Renal pelvis (tissue), 12 donors: ENCODE results near the gene G6PC2. TPM values are rescaled to one million over a fixed set of nuclear protein-coding genes. Genes with fewer than 3 reads are reported as not detected.
"Not testable (repeated sequence)": the region's sequence is repeated elsewhere in the genome, so short reads cannot be mapped to it uniquely, and the experiment has no call there.

Source experiments
- DNase-seq: peaks from one replicate; pipeline ENCODE4 v3.0.0-alpha.2; 2013
- long read RNA-seq, 16 experiments: transcript quantifications; one replicate each; lab custom pipeline, GENCODE V29; 2026
- polyA plus RNA-seq, 3 donors: library from polyadenylated mRNA; unstranded; fragments of 120-200 nt; gene quantifications; one replicate each; pipeline ENCODE4 v1.2.1, GENCODE V29; 2013; ENCODE audit not compliant: insufficient read length in 3 of 3

The G6PC2 gene, protein sequence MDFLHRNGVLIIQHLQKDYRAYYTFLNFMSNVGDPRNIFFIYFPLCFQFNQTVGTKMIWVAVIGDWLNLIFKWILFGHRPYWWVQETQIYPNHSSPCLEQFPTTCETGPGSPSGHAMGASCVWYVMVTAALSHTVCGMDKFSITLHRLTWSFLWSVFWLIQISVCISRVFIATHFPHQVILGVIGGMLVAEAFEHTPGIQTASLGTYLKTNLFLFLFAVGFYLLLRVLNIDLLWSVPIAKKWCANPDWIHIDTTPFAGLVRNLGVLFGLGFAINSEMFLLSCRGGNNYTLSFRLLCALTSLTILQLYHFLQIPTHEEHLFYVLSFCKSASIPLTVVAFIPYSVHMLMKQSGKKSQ
- polyA plus RNA-seq = under 1 TPM in 2 of 3 donors, not detected in 1; 0.09 to 0.24 TPM
- long read RNA-seq, donor 1 = 0 reads
- long read RNA-seq, donor 2 = 0 reads
- long read RNA-seq, donor 3 = 0 reads
- long read RNA-seq, donor 4 = 0 reads
- long read RNA-seq, donor 5 = 0 reads
- long read RNA-seq, donor 6 = 0 reads
- long read RNA-seq, donor 7 = 0 reads
- long read RNA-seq, donor 8 = 0 reads
- long read RNA-seq, donor 9 = 0 reads
- long read RNA-seq, donor 10 = 0 reads
- long read RNA-seq, donor 11 = 0 reads
- long read RNA-seq, donor 12 = 0 reads
- long read RNA-seq, donor 13 = 0 reads
- long read RNA-seq, donor 14 = 0 reads
- long read RNA-seq, donor 15 = 0 reads
- long read RNA-seq, donor 16 = 0 reads

DNA sequence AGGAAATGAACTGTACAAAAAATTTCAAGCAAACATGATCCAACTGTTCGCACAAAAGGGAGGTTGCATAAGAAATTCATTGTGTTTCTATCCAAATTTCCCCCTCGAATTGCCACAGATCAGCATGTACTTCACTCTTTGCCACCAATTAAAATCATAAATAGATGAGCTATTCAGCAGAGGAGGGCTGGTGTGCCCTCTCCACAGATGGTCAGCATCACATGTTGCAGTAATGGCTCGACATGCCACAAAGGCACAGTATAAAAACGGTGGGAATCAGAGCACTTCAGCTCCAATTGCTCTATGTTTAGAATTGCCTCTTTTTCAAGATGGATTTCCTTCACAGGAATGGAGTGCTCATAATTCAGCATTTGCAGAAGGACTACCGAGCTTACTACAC lies at the start of gene G6PC2:
TSS of gene G6PC2 (plus strand) at position 289 of the 400 bp plus-strand sequence. CDS start at position 330, 41 bp downstream.
- no peak for DNase-seq

- no peak for DNase-seq
Measured at GRCh38 chr2:168851674-168852320, 49.3 kb upstream of the G6PC2 start.

GRCh38 chr2:168852481-168852880 lies 48.6 kb upstream of the G6PC2 start:
- DNase-seq = no peak

GRCh38 chr2:168853471-168853870 lies 47.6 kb upstream of the G6PC2 start:
- no peak for DNase-seq

DNA sequence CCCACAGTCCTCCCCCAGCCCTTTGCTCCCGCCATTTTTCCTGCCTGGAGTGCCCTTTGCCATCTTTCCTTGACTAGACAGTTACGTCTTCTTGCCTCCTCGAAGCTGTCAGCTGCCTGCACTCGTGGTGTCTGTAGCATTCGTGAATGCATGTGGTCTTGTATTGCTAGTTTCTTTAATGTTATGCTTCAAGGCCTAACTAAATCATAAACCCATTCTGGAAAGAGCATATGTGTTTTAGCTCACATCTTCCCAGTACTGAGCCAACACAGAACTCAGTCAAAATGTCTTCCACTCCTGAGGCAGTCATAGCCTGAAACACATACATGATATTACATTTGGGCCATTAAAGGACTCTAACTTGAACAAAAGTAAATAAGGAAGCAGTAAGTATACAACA lies 46.4 kb upstream of the G6PC2 start:
- no peak for DNase-seq

DNA sequence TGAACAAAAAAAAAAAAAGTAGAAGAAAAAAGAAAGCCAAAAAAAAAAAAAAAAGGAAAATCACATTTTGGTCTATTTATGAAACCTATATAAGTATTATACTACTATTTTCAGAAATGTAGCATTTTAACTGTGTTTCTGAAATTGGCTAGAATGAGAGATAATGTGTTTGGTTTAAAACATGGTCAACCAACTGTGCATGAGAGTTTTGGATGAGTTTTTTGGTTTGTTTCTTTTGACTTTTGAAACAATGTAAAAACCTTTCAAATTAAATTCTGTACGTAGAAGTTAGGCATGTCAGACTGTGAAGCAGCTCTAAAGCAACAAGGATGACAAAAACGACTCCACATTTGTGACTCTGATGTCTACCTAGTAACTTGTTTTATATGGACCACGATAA lies 45.5 kb upstream of the G6PC2 start:
- no peak for DNase-seq

DNA sequence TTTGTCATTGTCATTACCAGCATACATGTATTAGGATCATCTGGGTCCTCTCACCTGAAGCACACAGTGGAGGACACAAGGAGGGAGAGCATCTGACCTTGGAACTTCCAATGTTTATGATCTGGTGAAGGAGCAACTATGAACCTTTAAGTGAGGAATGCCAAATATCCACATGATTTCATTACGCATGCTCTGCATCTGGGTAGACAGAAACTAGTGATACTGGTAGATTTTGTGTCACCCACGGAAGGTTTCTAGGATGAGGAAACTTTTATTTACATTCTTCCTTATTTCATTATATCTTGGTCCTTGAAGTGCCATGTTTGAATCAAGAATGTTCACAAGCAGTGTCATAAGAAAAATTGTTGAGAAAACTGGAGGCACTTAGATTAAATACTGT lies 42.9 kb upstream of the G6PC2 start:
- DNase-seq = no peak

DNA sequence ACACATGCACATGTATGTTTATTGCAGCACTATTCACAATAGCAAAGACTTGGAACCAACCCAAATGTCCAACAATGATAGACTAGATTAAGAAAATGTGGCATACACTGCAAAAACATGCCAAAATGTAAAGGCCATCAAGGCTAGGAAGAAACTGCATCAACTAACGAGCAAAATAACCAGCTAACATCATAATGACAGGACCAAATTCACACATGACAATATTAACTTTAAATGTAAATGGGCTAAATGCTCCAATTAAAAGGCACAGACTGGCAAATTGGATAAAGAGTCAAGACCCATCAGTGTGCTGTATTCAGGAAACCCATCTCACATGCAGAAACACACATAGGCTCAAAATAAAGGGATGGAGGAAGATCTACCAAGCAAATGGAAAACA lies 33.9 kb upstream of the G6PC2 start:
- not testable (repeated sequence) for DNase-seq

DNA sequence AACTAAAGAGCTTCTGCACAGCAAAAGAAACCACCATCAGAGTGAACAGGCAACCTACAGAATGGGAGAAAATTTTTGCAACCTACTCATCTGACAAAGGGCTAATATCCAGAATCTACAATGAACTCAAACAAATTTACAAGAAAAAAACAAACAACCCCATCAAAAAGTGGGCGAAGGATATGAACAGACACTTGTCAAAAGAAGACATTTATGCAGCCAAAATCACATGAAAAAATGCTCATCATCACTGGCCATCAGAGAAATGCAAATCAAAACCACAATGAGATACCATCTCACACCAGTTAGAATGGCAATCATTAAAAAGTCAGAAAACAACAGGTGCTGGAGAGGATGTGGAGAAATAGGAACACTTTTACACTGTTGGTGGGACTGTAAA lies 30.7 kb upstream of the G6PC2 start:
- not testable (repeated sequence) for DNase-seq

DNA sequence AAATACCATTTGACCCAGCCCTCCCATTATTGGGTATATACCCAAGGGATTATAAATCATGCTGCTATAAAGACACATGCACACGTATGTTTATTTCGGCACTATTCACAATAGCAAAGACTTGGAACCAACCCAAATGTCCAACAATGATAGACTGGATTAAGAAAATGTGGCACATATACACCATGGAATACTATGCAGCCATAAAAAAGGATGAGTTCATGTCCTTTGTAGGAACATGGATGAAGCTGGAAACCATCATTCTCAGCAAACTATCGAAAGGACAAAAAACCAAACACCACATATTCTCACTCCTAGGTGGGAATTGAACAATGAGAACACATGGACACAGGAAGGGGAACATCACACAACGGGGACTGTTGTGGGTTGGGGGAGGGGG lies 30.3 kb upstream of the G6PC2 start:
- not testable (repeated sequence) for DNase-seq

DNA sequence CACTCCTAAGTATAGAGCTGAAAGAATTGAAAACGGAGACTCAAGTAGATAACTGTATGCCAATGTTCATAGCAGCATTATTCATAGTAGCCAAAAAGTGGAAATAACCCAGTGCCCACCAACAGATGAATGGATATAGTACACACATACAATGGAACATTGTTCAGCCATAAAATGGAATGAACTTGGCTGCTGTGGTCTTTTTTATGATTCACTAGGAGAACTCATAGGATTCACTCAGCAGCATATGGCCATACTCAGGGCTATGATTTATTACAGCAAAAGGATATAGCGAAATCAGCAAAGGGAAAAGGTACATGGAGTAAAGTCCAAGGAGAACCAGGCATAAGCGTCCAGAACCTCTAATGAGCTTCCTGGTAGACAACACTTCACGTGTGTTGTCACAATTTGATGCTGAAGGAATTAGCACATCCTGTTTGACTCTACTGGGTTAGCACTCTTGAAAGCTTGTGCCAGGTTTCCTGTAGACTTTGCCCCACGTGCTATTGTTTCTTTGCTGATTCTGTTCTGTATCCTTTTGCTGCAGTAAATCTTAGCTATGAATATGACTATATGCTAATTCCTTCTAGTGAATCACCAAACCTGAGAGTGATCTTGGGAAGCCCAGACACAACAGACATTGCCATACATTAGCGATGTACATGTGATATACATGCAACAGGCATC lies 26.6 kb upstream of the G6PC2 start:
- DNase-seq = no peak

GRCh38 chr2:168882163-168882562 lies 18.9 kb upstream of the G6PC2 start:
- DNase-seq = not testable (repeated sequence)

GRCh38 chr2:168884975-168885374 lies 16.1 kb upstream of the G6PC2 start:
- no peak for DNase-seq

DNA sequence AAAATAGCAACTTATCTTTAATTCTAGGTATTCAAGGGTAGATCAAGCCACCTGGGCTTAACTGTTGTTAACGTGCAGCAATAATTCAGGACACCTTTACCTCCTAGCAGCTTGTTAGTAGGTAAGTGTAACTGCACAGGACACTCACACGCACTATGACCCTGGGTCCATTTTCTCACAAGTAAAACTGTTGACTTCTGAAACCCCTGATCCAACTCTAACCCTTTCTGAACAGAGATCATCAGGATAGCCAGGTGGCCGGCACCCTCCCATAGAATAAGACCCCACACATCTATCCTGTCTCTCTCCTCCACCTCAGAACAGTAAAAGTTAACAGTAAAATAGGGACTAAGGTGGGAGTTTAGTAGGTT lies 11.5 kb upstream of the G6PC2 start:
- DNase-seq = no peak

DNA sequence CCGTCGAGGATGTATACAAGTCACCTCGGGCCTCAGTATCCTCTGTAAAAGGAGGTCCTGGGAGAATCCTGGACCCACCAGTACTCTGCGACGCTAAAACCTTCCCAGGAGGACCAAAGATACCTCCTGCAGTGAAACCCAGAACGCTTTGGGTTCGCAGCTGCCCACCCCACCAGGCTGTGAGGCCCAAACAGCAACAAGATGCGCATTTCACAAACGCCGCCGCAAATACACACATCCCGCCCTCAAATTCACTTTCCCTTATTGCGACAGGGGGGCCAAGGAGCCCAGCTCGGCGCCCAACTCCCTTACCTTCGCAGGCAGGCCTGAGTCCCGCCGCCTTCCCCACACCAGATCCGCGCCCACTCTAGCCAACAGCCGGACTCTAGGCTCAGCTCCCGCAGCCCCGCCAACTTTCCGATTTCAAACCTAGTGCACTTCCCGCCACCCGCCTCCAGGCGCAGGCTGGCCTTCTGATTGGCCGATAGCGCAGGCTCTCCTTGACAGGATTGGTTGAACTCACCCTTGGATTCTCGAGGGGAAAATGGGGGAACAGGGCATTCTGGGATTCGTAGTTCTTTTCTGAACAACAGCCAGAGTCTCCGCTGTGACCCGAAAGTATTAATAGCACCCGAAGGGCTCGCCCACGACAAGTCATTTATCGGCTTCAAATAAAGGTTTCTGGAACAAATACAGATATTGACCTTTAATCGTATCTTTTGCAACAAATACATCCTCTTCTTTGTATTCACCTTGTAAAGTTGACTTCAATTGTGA lies 10.9 kb upstream of the G6PC2 start, which contains the start of gene SPC25:
TSS of gene SPC25 (minus strand) at position 425 of the 777 bp plus-strand sequence. CDS start 911 bp downstream, outside the sequence.
- DNase-seq = peak; percentile 92

- no peak for DNase-seq
Measured at GRCh38 chr2:168892327-168892726, 8.8 kb upstream of the G6PC2 start.

DNA sequence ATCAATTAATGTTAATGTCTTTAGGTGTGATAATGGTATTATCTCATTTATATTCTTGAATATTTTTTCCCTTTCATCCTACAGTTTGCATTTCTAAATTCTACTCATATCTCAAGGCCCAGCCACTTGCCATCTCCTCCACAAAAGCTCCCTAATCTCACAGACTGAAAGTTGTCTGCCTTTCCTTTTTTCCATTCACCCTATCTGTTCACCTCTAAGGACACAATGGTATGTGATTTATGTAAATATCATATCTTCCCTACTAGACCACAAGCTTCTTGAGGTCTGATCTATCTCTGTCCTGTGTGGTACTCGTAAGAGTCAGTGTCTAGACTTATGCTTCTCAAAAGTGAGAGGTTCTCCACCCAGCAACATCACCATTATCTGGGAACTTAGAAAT lies 7.0 kb upstream of the G6PC2 start:
- DNase-seq = no peak

DNA sequence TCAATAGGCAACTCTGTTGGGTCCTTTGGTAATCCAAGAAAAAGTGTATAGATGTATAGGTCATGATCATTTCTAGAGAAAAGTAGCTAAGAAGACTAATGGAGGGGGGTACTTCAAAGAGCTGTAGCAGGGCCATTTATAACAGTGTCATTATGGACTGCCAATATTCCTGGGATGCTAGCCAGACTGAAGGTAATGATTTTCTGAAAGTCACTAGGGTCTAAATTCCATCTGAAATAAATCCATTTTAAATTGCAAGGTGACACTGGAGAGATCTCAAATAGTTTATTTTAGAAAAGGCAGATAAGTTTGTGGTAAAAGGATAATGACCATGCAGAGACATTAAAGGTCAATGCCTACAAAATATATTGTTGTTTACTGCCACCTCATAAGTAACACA lies 6.4 kb upstream of the G6PC2 start:
- DNase-seq = no peak

GRCh38 chr2:168895771-168896170 lies 5.3 kb upstream of the G6PC2 start:
- no peak for DNase-seq

- no peak for DNase-seq
Measured at GRCh38 chr2:168896783-168897182, 4.3 kb upstream of the G6PC2 start.

DNA sequence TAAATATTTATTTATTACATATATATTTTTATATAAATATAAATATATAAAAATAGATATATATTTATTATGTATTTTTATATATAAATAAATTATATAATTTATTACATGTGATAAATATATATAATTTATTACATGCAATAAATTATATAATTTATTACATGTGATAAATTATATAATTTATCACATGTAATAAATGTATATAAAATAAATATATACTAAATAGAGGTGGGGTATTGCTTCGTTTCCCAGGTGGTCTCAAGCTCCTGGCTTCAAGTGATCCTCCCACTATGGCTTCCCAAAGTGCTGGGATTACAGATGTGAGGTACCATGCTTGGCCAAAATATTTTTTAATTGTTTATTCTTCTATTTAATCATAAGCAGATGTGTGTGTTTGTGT lies 3.6 kb upstream of the G6PC2 start:
- no peak for DNase-seq
